ENCODE data around the gene ENOX1.

The ENOX1 gene

GRCh38 chr13:43543331-43543730 lies 243.4 kb downstream of the ENOX1 start (continued):
- TF ChIP-seq POU6F1 (CRISPR knock-in tag; IDR thresholded peaks at IDR 0.05; ENCODE audit: borderline replicate concordance, low read depth) (no peak), ARNTL (CRISPR knock-in tag; IDR thresholded peaks at IDR 0.05; ENCODE audit: borderline replicate concordance, low read depth) (no peak)

GRCh38 chr13:43537124-43537523 lies 249.6 kb downstream of the ENOX1 start:
- peak; percentile 27; the same call in 1 of the 3 replicates for ATAC-seq
- no peak for TF ChIP-seq TOX (CRISPR knock-in tag; IDR thresholded peaks at IDR 0.05; ENCODE audit: borderline replicate concordance)
- no peak for TF ChIP-seq GLIS3 (CRISPR knock-in tag; IDR thresholded peaks at IDR 0.05)
- TF ChIP-seq BACH2 (CRISPR knock-in tag; IDR thresholded peaks at IDR 0.05; ENCODE audit: borderline replicate concordance): no peak
- no peak for TF ChIP-seq ZFP3 (CRISPR knock-in tag; IDR thresholded peaks at IDR 0.05)
- no peak for TF ChIP-seq ISL1 (CRISPR knock-in tag; IDR thresholded peaks at IDR 0.05)
- no peak for TF ChIP-seq RARB (CRISPR knock-in tag; IDR thresholded peaks at IDR 0.05)
- no peak for TF ChIP-seq SNAI2 (CRISPR knock-in tag; IDR thresholded peaks at IDR 0.05)
- TF ChIP-seq ZNF70 (CRISPR knock-in tag; IDR thresholded peaks at IDR 0.05): no peak
- TF ChIP-seq CSRNP3 (CRISPR knock-in tag; IDR thresholded peaks at IDR 0.05): no peak
- no peak for TF ChIP-seq TCF4 (CRISPR knock-in tag; IDR thresholded peaks at IDR 0.05; ENCODE audit: borderline replicate concordance)
- no peak for TF ChIP-seq CSDC2 (CRISPR knock-in tag; IDR thresholded peaks at IDR 0.05)
- TF ChIP-seq CREB5 (CRISPR knock-in tag; IDR thresholded peaks at IDR 0.05; ENCODE audit: low read depth): no peak

GRCh38 chr13:43529796-43530195 lies 257.0 kb downstream of the ENOX1 start:
- ATAC-seq: no peak
- no peak for TF ChIP-seq CSRNP3 (CRISPR knock-in tag; IDR thresholded peaks at IDR 0.05)
- no peak for TF ChIP-seq SNAI2 (CRISPR knock-in tag; IDR thresholded peaks at IDR 0.05)
- no peak for TF ChIP-seq ZNF565 (CRISPR knock-in tag; conservative IDR thresholded peaks at IDR 0.05; ENCODE audit: low read depth)
- no peak for TF ChIP-seq ZNF70 (CRISPR knock-in tag; IDR thresholded peaks at IDR 0.05)
- no peak for TF ChIP-seq GLIS3 (CRISPR knock-in tag; IDR thresholded peaks at IDR 0.05)
- TF ChIP-seq PATZ1 (CRISPR knock-in tag; IDR thresholded peaks at IDR 0.05; ENCODE audit: borderline replicate concordance): no peak
- TF ChIP-seq ZFP3 (CRISPR knock-in tag; IDR thresholded peaks at IDR 0.05): no peak
- no peak for TF ChIP-seq TSHZ2 (CRISPR knock-in tag; IDR thresholded peaks at IDR 0.05)
- no peak for TF ChIP-seq ARNTL (CRISPR knock-in tag; IDR thresholded peaks at IDR 0.05; ENCODE audit: borderline replicate concordance, low read depth)
- TF ChIP-seq ZFP30 (CRISPR knock-in tag; IDR thresholded peaks at IDR 0.05): no peak
- no peak for TF ChIP-seq CSDC2 (CRISPR knock-in tag; IDR thresholded peaks at IDR 0.05)
- TF ChIP-seq BACH2 (CRISPR knock-in tag; IDR thresholded peaks at IDR 0.05; ENCODE audit: borderline replicate concordance): no peak
